Tibial nerve (tissue), 4 donors: Measurements from ENCODE around the gene GPR78. TPM values are rescaled to one million over a fixed set of nuclear protein-coding genes. Genes with fewer than 3 reads are reported as not detected.
"Not testable (repeated sequence)": the region's sequence is repeated elsewhere in the genome, so short reads cannot be mapped to it uniquely, and the experiment has no call there.

Experiments used
- DNase-seq, 2 donors: peaks; one replicate each; pipeline ENCODE4 v3.0.0-alpha.2; 2019; ENCODE audit warnings: low spot score in 2 of 2
- H3K27ac ChIP-seq, 4 donors: fragments of 200-600 bp; sonication (generic) in 3 of 4; one replicate each; pipeline ENCODE4 v1.5.1; 2017 to 2019; ENCODE audit warnings: mild to moderate bottlenecking in 1 of 4
- H3K27me3 ChIP-seq, 2 donors: fragments of 200-600 bp; sonication (generic) in 1 of 2; one replicate each; pipeline versions ENCODE4 v1.5.1 to v1.6.0; 2017 to 2019
- H3K36me3 ChIP-seq, 3 donors: fragments of 200-600 bp; sonication (generic); one replicate each; pipeline ENCODE4 v1.5.1; 2018 to 2019
- H3K4me1 ChIP-seq, 4 donors: fragments of 200-600 bp; sonication (generic) in 3 of 4; one replicate each; pipeline ENCODE4 v1.5.1; 2017 to 2019
- H3K4me3 ChIP-seq, 4 donors: fragments of 200-600 bp; sonication (generic) in 3 of 4; one replicate each; pipeline ENCODE4 v1.5.1; 2017 to 2019; ENCODE audit warnings: mild to moderate bottlenecking in 1 of 4, moderate library complexity in 1 of 4
- H3K9me3 ChIP-seq, 4 donors: fragments of 200-600 bp; sonication (generic) in 3 of 4; one replicate each; pipeline ENCODE4 v1.5.1; 2017 to 2019
- EP300 ChIP-seq, 2 donors: sonication (generic); formaldehyde crosslinking; IDR thresholded peaks; one replicate each; pipeline ENCODE4 v1.6.1; 2017; ENCODE audit warnings: antibody characterized with exemption in 2 of 2, mild to moderate bottlenecking in 1 of 2
- POLR2A ChIP-seq, 2 donors: fragments of 450-650 bp; IDR thresholded peaks; one replicate each; pipeline ENCODE4 v1.6.1; 2017; ENCODE audit warnings: antibody characterized with exemption in 2 of 2, mild to moderate bottlenecking in 2 of 2, moderate library complexity in 2 of 2
- WGBS, 2 donors: methylation state at CpG; one replicate each; pipeline ENCODE4 v1.1.5; 2018; 5-methylcytosine and 5-hydroxymethylcytosine counted together
- total RNA-seq, 4 donors: library from RNA; depleted of rRNA; stranded (reverse); fragments of >200 nt; gene quantifications; one replicate each; pipeline ENCODE4 v1.1.0, GENCODE V29; 2016
- TF ChIP-seq, protein P1 (sequence below), 5 experiments: fragments of 200-600 bp in 3 of 5; fragments of 450-650 bp in 2 of 5; sonication (generic) in 3 of 5; IDR thresholded peaks; one replicate each; pipeline ENCODE4 v1.5.1; 2016 to 2019; ENCODE audit warnings: antibody characterized with exemption in 5 of 5, mild to moderate bottlenecking in 3 of 5, moderate library complexity in 2 of 5

The GPR78 gene
- total RNA-seq, 4 donors from 2014 or later: not detected

GRCh38 chr4:8618961-8619720 lies 38.9 kb downstream of the GPR78 start:
- H3K27me3 ChIP-seq: no peaks in the 10 kb centered on the region
- H3K27ac ChIP-seq: no peak overlapping the region
- TF ChIP-seq EP300 (IDR thresholded peaks at IDR 0.05) (no peak), POLR2A (IDR thresholded peaks at IDR 0.05) (no peak)
- TF ChIP-seq, protein P1, sequence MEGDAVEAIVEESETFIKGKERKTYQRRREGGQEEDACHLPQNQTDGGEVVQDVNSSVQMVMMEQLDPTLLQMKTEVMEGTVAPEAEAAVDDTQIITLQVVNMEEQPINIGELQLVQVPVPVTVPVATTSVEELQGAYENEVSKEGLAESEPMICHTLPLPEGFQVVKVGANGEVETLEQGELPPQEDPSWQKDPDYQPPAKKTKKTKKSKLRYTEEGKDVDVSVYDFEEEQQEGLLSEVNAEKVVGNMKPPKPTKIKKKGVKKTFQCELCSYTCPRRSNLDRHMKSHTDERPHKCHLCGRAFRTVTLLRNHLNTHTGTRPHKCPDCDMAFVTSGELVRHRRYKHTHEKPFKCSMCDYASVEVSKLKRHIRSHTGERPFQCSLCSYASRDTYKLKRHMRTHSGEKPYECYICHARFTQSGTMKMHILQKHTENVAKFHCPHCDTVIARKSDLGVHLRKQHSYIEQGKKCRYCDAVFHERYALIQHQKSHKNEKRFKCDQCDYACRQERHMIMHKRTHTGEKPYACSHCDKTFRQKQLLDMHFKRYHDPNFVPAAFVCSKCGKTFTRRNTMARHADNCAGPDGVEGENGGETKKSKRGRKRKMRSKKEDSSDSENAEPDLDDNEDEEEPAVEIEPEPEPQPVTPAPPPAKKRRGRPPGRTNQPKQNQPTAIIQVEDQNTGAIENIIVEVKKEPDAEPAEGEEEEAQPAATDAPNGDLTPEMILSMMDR (IDR thresholded peaks at IDR 0.05): no peak
- no peaks in the 10 kb centered on the region for H3K36me3 ChIP-seq
- H3K4me1 ChIP-seq: no peaks in the 10 kb centered on the region
- no peak overlapping the region for H3K4me3 ChIP-seq
- 86 to 94% methylated on average over 17 to 28 of the region's 28 CpGs for WGBS, 2 donors
- DNase-seq: no peak
- H3K9me3 ChIP-seq: no peaks in the 10 kb centered on the region

DNA sequence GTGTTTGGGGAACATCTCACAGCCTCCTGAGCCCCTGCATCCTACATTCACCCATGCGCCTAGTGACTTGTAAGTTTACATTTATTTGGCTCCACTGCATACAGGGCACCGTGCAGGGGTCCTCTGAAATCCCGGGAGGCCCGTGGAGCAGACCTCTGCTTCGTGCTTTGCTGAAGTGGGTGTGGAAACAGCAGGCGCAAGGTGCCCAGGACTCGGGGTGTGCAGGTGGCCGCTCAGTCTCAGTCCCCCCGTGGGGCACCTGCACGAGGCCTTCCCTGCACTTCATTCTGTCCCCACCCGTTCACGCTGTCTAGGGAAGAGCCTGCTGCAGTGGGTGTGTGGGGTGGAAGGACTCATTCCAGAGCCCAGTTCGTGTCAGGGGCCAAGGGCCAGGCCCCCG lies 40.9 kb downstream of the GPR78 start:
- H3K4me1 ChIP-seq, DNase-seq, H3K27me3 ChIP-seq, H3K4me3 ChIP-seq, H3K27ac ChIP-seq, H3K9me3 ChIP-seq, H3K36me3 ChIP-seq: not testable (repeated sequence)
- no CpG with 5 or more reads among the region's 14 CpGs for WGBS, 2 donors

DNA sequence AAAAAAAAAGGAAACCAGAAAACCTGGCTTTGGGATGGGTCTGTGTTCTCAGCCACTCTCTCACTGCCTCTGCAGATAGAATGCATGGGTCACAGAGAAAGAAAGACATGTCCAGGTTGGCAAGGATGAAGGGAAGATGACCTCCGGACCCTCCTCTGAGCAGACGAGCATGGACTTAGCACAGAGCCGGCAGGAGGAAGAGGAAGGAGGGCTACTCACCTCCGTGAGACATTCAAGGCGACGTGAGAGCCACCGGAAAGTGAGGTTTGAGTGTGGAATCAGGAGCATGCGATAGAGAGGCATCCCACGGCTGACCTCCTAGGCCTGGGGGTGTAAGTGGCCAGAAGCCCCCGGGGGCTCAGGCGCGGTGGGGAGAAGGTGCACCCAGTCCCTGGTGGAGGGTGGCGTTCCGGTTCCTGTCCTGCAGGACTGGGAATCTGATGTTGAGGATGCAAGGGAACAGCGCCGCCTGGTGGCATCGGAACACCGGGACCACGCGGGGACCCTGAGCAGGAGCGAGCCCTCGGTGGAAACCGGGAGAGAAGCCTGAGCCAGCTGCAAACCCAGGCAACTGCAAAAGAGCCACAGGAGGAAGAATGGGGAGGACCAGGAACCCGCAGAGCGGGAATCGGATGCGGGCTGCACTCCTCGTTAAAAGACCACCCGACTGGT lies 44.5 kb downstream of the GPR78 start:
- not testable (repeated sequence) for H3K27me3 ChIP-seq, H3K9me3 ChIP-seq, H3K4me1 ChIP-seq, H3K36me3 ChIP-seq, DNase-seq, H3K4me3 ChIP-seq, H3K27ac ChIP-seq
- no CpG with 5 or more reads among the region's 29 CpGs for WGBS, 2 donors

- not testable (repeated sequence) for H3K27me3 ChIP-seq, H3K36me3 ChIP-seq, H3K27ac ChIP-seq, H3K9me3 ChIP-seq, H3K4me1 ChIP-seq, H3K4me3 ChIP-seq, DNase-seq
- no CpG with 5 or more reads among the region's 29 CpGs for WGBS, 2 donors
Observed at GRCh38 chr4:8630240-8630905, 50.2 kb downstream of the GPR78 start.

GRCh38 chr4:8631896-8632295 lies 51.7 kb downstream of the GPR78 start:
- not testable (repeated sequence) for H3K27me3 ChIP-seq, H3K4me1 ChIP-seq, H3K4me3 ChIP-seq, H3K27ac ChIP-seq, H3K36me3 ChIP-seq, H3K9me3 ChIP-seq, DNase-seq
- no CpG with 5 or more reads among the region's 6 CpGs for WGBS, 2 donors

DNA sequence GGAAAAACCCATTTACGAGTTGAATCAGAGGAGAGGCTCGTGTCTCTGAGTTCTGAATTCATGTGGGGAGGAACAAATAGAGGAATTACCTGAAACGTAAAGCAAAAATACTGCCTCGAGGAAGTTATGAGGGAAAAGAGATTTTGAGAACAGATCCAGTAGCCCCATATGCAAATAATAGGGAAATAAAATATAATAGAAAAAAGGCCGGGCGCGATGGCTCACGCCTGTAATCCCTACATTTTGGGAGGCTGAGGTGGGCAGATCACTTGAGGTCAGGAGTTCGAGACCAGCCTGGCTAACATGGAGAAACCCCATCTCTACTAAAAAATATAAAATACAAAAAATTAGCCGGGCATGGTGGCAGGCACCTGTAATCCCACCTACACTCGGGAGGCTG lies 54.6 kb downstream of the GPR78 start:
- 66 to 71% methylated on average over 7 of the region's 11 CpGs for WGBS, 2 donors
- H3K4me3 ChIP-seq, H3K27me3 ChIP-seq, H3K36me3 ChIP-seq, H3K9me3 ChIP-seq, DNase-seq, H3K4me1 ChIP-seq, H3K27ac ChIP-seq: not testable (repeated sequence)

- not testable (repeated sequence) for H3K36me3 ChIP-seq, H3K4me1 ChIP-seq, H3K9me3 ChIP-seq, DNase-seq, H3K27ac ChIP-seq, H3K4me3 ChIP-seq, H3K27me3 ChIP-seq
- WGBS, 2 donors: no CpG with 5 or more reads among the region's 29 CpGs
Observed at GRCh38 chr4:8635897-8636554, 55.8 kb downstream of the GPR78 start.

Other genes with a start within 250 kb of the GPR78 start
- gene ACOX3, start 139.7 kb upstream of the GPR78 start, total RNA-seq: 10 to 100 TPM; 17.3 to 36.0 (median 24.5) TPM
- 10 to 100 TPM; 24.5 to 71.4 (median 52.9) TPM for gene TRMT44, start 139.6 kb upstream of the GPR78 start, total RNA-seq
- 10 to 100 TPM in 1 of 4 donors, 1 to 10 TPM in 3; 1.6 to 11.7 (median 2.5) TPM for gene CPZ, start 12.4 kb downstream of the GPR78 start, total RNA-seq